Bronchial epithelial cell (primary cell): Measurements from ENCODE around the gene KIF15. TPM values are rescaled to one million over a fixed set of nuclear protein-coding genes. Genes with fewer than 3 reads are reported as not detected.

Experiments used
- DNase-seq: peaks from one replicate; pipeline ENCODE4 v3.0.0-alpha.2; 2010; ENCODE audit warnings: low read depth
- FAIRE-seq: peaks from 2 replicates; lab custom pipeline; 2011; peaks lifted over from hg19 to GRCh38; lab: Jason Lieb, UNC
- H3K27me3 ChIP-seq: 2 replicates; pipeline ENCODE4 v1.5.1; 2011; ENCODE audit warnings: low read length; ENCODE audit not compliant: control insufficient read depth, insufficient read depth
- H3K36me3 ChIP-seq: 2 replicates; pipeline ENCODE4 v1.5.1; 2011; ENCODE audit warnings: low read length; ENCODE audit not compliant: control insufficient read depth, insufficient read depth
- H3K4me3 ChIP-seq: 2 replicates; pipeline ENCODE4 v1.5.1; 2011; ENCODE audit warnings: mild to moderate bottlenecking, low read depth, low read length, control low read depth
- CTCF ChIP-seq: IDR thresholded peaks from 2 replicates; pipeline ENCODE4 v1.5.1; 2011; ENCODE audit warnings: mild to moderate bottlenecking, moderate library complexity, low read length, control low read depth, inconsistent platforms; ENCODE audit not compliant: insufficient read depth, severe bottlenecking
- total RNA-seq: library from RNA; depleted of rRNA; stranded (reverse); fragments of >200 nt; gene quantifications from 2 replicates; pipeline ENCODE4 v1.2.1, GENCODE V29; 2014

KIF15 gene
- total RNA-seq, 1 donor from 2014 or later, result 0.53 TPM

GRCh38 chr3:44771424-44772098 lies 10.0 kb downstream of the KIF15 start:
- H3K27me3 ChIP-seq, result no peaks in the 10 kb centered on the region
- H3K4me3 ChIP-seq, result no peak overlapping the region
- FAIRE-seq (no peak), DNase-seq (no peak)
- no peaks in the 10 kb centered on the region for H3K36me3 ChIP-seq
- TF ChIP-seq CTCF, result no peak

- no peak for DNase-seq
- H3K27me3 ChIP-seq, result no peaks in the 10 kb centered on the region
- no peak overlapping the region for H3K4me3 ChIP-seq
- FAIRE-seq, result no peak
- H3K36me3 ChIP-seq, result no peaks in the 10 kb centered on the region
- no peak for TF ChIP-seq CTCF
Measured at GRCh38 chr3:44772099-44772442, 10.5 kb downstream of the KIF15 start.

- no peak overlapping the region for H3K4me3 ChIP-seq
- DNase-seq (no peak), FAIRE-seq (no peak)
- peaks cover 1% of the 10 kb centered on the region for H3K36me3 ChIP-seq
- H3K27me3 ChIP-seq, result no peaks in the 10 kb centered on the region
- TF ChIP-seq CTCF, result no peak
Measured at GRCh38 chr3:44782891-44783290, 21.3 kb downstream of the KIF15 start.

- no peak overlapping the region for H3K4me3 ChIP-seq
- no peak for FAIRE-seq
Measured at GRCh38 chr3:44795197-44795596, 33.6 kb downstream of the KIF15 start.

GRCh38 chr3:44802011-44802410 lies 40.4 kb downstream of the KIF15 start:
- Histone ChIP-seq H3K4me3 (no peak overlapping the region), H3K36me3 (no peaks in the 10 kb centered on the region), H3K27me3 (no peaks in the 10 kb centered on the region)
- no peak for TF ChIP-seq CTCF
- no peak for FAIRE-seq
- no peak for DNase-seq

More at GRCh38 chr3:44795197-44795596, 33.6 kb downstream of the KIF15 start:
- H3K36me3 ChIP-seq, result no peaks in the 10 kb centered on the region
- no peaks in the 10 kb centered on the region for H3K27me3 ChIP-seq
- no peak for TF ChIP-seq CTCF
- no peak for DNase-seq

- H3K4me3 ChIP-seq, result no peak overlapping the region
- H3K36me3 ChIP-seq, result no peaks in the 10 kb centered on the region
- H3K27me3 ChIP-seq, result no peaks in the 10 kb centered on the region
- FAIRE-seq, result no peak
- DNase-seq, result no peak
- no peak for TF ChIP-seq CTCF
Measured at GRCh38 chr3:44803298-44803697, 41.7 kb downstream of the KIF15 start.
